ENCODE measurements around the gene TMEM80.

DNA sequence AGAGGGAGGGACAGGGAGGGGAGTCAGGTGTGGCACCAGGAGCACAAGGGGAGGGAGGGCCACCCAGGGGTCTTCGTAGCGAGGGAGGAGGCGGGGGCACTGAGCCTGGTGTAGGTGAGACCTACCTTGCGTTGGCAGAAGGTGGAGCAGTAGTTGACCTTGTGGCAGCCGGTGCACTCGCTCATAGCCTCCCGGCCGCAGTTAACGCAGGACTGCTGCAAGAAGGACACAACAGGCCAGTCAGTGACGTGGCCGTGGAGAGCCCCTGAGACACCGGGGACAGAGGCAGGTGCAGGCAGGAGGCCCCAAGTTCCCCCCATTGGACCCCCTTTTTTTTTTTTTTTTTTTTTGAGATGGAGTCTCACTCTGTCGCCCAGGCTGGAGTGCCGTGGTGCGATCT is 41.8 kb upstream of the TMEM80 start:
- TF ChIP-seq, protein P1, sequence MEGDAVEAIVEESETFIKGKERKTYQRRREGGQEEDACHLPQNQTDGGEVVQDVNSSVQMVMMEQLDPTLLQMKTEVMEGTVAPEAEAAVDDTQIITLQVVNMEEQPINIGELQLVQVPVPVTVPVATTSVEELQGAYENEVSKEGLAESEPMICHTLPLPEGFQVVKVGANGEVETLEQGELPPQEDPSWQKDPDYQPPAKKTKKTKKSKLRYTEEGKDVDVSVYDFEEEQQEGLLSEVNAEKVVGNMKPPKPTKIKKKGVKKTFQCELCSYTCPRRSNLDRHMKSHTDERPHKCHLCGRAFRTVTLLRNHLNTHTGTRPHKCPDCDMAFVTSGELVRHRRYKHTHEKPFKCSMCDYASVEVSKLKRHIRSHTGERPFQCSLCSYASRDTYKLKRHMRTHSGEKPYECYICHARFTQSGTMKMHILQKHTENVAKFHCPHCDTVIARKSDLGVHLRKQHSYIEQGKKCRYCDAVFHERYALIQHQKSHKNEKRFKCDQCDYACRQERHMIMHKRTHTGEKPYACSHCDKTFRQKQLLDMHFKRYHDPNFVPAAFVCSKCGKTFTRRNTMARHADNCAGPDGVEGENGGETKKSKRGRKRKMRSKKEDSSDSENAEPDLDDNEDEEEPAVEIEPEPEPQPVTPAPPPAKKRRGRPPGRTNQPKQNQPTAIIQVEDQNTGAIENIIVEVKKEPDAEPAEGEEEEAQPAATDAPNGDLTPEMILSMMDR (conservative IDR thresholded peaks at IDR 0.05; ENCODE audit: low read length), result no peak
- no peak for TF ChIP-seq EZH2phosphoT487 (IDR thresholded peaks at IDR 0.05; ENCODE audit: borderline replicate concordance)
